Mucosa of gallbladder (tissue), 1 donor: Measurements from ENCODE around the gene ZBTB7A. TPM values are rescaled to one million over a fixed set of nuclear protein-coding genes. Genes with fewer than 3 reads are reported as not detected.
A peak's percentile ranks its signal among the peaks of the same experiment; 100 is the strongest.

ENCODE experiments used
- DNase-seq: peaks from one replicate; pipeline ENCODE4 v3.0.0-alpha.2; 2020; ENCODE audit warnings: low spot score
- total RNA-seq: library from RNA; stranded (reverse); gene quantifications from one replicate; pipeline ENCODE4 v1.2.1, GENCODE V29; 2021
- donor health status: DM: no; HTN: no; CAD: no.

ZBTB7A gene
- 82.6 TPM for total RNA-seq

DNA sequence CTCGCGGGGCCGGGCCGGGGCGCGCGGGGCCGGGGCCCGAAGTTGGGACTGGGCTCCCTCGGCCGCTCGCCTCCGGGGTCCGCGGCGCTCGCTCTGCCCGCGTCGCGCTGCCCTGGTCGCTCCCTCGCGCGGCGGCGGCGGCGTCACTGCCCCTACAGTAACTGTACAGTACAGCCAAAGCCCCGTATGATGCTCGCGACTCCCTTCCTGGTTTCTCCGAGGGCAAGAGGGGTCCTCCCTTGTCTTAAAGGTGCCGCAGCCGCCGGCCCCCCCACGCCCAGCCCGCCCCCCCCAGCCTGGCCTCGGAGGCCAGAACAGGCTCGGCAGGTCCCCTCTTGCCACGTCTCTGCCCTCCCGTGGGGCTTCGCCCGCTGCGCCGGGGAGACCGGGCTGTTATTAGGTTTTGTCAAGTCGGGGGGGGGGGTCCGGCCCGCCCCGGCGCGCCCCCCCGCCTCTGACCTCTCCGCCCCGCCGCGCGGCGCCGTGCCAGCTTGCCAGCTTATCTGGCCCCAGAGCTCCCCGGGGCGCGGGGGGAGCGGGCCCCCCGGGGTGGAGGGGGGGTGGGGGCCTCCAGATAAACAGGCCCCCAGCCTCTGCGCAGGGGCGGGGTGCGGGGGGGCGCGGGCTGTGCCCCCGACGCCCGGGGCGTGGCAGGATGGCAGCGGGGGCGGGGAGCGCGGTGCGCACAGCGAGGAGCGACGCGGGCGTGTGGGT lies at the start of gene ZBTB7A:
ZBTB7A (minus strand) TSS at position 218 of the 714 bp plus-strand sequence. CDS start 11,667 bp downstream, outside the sequence.
- peak; percentile 80 for DNase-seq

DNA sequence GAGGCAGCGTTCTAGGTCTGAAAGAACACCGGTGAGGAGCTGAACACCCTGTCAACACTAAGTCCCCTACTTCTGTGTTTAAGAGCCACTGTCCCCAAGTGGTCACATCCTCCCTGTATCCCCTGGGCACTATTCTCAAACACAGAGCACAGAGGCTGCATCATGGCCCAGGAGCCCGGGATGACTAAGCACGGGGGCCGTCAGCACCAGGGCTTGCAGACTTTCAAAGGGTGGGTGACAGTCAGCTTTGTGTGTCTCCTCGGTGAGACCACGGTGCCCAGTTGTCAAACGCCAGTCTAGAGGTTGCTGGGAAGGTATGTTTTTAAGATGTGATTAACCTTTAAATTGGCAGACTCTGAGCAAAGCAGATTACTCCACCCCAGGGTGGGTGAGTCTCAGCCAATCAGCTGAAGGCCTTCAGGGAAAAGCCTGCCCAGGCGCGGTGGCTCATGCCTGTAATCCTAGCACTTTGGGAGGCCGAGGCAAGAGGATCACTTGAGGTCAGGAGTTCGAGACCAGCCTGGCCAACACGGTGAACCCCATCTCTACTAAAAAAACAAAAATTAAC lies 49.2 kb upstream of the ZBTB7A start:
- DNase-seq = no peak

DNA sequence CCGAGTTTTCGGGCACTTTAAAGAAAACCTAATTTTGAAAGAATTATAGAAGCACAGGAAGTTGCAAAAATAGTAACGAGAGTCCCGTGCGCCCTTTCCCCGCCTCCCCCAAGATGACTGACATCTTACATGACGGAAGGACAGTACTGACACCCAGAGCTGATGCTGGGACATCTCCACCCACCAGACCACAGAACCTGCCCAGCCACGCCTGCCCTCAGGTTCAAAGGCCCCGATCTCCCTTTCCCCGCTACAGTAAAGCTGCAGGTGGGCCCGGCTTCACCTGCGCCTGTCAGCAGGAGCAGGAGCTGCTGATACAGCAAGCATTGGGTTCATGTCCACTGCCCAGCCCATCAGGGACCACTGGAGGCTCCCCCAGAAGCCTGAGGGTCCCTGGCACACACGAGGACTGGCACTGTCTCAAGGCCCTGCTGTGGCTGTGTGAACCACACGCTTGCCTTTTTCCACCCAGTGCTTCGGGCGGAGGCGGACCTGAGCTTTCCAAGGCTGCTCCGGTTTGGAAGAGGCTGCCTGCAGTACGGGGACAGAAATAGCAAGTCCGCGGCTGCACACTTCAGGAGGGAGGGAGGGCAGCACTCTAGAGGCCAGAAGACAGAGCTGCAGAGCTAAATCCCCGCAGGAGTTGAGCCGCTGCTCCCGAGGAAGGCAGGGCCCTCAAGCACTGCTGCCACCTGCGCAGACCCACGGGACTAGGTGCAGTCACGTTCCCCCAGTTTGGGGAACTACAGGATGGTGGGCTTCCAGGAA lies 48.5 kb upstream of the ZBTB7A start:
- DNase-seq = peak; percentile 25

DNA sequence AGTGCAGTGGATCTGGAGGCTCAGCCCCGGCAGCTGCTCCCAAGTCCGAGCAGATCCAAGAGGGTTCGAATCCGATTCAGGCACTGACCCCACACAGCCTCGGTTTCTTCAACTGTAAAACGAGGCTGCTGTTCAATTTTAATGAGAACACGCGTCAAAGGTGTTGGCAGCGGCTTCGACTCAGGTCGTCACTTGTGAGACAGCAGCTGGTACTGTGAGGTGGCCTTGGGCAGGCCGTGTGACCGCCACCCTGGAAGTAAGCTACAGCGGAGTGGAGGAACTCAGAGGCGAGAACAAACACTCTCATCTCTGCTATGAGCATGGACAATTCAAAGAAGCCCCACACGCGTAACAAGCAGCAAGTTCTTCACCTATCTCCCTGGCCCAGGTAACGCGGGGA lies 47.5 kb upstream of the ZBTB7A start:
- no peak for DNase-seq

DNA sequence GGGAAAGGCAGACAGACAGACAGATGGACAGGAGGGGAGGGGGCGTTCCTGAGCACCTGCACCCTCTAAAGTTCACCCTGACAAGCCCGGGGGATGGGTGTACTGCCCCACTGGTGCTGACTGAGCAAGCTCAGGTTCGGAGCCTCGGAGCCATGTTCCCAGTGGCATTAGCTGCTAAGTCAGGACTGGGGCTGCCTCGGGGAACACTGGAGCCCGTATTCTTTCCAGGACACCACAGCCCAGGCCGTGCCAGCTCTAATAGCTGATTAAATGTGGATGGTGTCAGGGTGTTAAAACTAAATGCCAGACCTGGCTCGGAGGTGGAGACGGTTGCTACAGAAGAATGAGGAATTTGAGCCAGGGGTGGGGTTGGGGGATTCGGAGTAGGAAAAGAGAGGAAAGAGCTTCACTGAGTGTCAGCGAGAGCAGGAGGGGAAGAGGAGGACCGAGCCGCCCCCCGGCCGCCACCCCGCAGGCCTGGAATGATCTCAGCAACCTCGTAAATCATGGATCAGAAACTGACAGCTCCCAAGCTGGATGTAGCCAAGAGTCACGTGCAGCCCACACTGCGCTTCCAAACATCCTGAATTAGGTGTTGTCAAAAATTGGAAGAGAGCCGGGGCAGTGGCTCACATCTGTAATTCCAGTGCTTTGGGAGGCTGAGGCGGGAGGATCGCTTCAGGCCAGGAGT lies 46.8 kb upstream of the ZBTB7A start:
- no peak for DNase-seq

DNA sequence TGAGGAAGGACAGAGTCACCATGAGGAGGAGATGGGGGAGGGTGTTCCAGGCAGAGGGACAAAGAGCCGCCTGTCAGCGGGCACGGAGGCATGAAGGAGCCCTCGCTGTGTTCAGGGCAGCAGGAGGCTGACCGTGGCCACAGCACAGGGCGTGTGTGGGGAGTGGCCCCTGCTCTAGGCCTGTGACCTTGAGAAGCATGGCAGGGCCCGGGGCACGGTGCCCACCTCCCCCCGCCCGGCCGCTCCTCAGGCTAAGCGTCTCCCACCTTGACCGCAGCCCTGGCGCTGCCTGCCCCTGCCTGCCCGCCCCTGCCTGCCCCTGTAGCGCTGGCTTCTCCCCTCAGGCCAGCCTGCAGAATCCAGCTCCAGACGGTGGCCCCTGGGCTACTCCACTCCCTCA lies 45.7 kb upstream of the ZBTB7A start:
- DNase-seq = no peak

DNA sequence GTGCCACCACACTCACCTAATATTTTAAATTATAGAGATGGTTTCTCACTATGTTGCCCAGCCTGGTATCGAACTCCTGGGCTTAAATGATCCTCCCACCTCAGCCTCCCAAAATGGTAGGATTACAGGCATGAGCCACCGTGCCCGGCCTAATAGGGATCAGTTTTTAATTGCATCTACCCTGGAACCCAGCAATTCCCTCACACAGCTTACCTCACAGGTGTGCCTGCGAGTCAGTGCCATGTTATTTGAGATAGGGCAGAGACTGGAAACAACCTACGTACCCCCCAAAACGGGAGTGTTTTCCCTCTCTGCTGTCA lies 42.9 kb upstream of the ZBTB7A start:
- no peak for DNase-seq

DNA sequence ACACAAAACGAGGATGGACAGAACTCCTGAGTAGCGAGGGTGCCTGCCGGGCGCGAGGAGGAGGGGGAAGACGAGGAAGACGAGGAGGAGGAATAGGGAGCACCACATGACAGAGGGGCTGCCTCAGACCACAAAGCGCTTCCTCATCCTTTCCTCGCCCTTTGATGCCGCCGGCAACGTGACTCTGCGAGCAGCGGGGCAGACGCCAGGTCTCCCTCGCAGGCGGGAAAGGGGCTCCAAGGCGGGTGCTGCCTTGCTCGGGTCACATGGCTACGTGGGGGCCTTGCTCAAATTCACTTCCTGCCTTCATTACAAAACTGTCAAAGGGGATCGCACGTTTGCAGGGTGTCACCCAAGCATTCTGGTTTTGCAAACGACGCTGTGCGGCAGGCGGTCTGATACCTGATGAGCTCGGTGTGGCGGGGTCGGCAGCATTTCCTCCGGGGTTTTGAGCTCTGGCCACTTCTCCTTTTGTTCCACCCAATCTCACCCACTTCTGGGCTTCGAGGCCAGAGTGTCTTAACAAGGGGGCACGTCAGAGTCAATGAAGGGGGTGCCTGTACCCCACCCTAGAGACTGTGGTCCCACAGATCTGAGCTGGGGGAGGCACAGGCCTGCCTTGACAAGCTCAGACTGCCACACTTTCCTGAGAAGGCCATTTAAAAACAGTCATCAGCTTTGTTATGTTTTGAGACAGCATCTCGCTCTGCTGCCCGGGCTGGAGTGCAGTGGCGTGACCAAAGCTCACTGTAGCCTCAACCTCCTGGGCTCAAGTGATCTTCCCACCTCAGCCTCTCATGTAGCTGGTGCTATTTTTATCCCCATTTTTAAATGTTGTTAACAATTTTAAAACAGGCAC lies 42.3 kb upstream of the ZBTB7A start:
- DNase-seq = no peak

DNA sequence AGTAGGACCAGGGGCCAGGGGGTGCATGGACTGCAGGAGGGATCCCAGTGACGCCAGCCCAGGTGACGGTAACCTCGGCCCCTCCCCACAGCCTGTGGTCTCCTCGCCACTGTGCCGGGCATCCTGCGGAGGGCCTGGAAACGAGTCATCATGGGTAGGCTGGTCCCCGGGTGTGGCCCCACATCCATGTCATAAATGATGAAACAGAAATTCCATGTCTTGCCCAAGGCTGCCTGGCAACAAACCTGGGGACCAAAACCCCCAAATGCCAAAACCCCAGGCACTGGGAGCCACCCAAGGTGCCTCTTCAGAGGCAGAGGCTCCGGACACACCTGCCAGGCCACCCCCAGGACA lies 36.4 kb upstream of the ZBTB7A start:
- DNase-seq = no peak

DNA sequence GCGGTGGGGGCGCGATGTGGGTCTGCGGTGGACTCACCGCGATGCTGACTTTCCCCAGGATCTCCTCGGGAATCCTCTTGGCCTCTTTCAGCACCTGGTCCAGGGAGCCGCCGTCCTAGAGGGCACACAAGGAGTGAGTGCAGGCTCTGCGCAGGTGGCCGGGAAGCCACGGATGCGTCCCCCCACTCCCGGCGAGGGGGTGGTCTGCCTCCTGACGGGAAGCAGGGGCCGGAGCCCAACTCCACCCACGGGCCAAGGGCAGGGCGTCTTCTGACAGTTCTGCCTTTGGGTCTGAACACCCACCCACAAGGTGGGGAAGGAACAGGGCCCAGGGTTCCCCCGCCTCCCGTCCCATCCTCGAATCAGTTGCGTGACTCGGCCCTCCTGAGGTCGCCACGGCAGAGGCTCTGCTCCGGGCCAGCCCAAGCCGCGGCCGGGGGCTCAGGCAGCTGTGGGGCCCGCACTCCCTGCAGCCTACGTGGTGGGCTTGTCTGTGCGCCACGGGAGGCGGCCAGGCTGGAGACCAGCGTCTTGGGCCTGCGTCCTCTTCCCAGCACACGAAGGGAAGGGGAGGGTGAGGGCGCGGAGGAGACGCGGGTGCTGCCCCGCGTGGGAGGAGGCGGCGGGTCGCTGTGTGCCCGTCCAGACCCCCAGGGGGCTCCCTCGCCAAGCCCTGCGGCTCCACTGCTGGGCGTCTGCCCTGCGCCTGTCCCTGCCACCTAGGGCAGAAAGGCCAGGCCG lies 35.8 kb upstream of the ZBTB7A start:
- DNase-seq = no peak

DNA sequence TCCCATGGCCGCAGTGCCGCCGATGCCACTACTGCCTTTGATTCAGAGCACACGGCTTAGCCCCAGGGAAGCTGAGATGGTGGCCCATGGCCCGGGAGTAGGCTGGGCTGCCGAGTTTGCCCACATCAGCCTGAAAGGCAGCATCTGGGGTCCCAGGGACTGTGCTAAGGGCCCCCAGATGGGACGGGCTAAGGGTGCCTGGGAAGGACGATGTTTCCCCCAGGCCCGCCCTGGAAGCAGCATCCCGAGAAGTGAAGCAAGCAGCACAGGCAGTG lies 34.7 kb upstream of the ZBTB7A start:
- no peak for DNase-seq

DNA sequence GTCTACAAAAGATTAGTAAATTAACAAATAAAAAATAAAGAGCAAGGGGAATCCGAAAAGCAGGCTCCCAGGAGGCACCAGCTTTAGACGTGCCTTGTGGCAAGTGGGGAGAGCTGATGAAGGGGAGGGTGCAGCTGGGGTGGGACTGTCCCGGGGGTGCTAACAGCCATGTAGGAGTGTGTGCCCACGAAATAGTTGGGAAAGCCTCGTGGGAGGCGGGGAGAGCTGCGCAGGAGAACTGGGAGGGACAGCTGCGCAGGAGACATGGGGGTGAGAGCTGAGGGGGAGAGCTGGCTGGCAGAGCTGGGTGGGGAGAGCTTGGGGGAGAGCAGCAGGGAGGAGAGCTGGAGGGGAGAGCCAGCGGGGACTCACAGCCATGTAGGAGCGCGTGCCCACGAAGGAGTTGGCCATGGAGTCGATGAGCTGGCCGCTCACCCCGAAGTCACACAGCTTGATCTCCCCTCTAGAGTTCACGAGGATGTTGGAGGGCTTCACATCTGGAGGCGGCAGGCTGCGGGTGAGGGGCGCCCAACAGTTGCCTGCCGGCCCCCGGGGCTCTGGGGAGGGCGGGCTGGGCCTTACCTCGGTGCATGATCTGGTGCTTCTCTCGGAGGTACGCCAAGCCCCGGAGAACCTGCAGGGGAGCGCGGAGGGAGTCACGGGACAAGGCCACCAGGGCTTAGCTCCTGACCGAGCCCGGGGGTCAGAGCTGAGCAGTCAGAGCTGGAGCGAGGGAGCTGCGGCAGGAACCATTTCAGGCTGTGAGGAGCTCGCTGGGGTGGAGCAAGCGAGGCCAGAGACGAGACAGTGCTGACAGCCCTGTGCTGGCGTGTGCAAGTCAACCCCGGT lies 34.2 kb upstream of the ZBTB7A start:
- DNase-seq = no peak

DNA sequence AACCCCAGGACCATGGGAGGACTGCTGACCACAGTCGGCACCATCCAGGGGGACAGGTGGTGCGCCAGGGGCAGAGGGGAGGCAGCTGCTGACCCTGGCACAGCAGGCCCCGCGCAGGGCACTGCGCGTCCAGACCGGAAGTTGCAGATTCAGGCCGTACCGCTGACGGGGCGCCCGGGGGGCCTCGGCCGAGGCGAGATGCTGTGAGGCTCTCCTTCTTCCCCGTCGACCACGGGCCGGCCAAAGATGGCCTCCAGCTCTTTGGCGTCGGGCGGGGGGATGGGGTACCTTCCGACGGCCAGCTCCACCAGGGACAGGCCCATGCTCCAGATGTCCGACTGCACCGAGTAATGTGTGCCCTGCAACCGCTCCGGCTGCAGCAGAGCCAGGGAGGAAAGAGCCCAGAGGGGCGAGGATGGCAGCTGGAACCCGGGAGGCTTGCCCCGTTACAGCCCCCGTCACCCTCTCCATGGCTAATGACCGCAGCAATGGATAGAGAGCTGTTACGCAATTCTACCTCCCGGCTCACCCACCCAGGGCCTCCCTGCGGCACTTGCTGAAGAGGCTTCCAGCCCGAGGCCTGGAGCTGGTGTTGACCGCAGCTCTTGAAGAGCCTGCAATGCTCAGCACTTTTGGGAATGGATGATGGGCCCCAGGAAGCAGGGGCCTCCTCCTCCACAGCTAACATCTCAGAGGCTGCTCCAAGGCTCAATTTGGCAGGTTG lies 32.5 kb upstream of the ZBTB7A start:
- DNase-seq = no peak

DNA sequence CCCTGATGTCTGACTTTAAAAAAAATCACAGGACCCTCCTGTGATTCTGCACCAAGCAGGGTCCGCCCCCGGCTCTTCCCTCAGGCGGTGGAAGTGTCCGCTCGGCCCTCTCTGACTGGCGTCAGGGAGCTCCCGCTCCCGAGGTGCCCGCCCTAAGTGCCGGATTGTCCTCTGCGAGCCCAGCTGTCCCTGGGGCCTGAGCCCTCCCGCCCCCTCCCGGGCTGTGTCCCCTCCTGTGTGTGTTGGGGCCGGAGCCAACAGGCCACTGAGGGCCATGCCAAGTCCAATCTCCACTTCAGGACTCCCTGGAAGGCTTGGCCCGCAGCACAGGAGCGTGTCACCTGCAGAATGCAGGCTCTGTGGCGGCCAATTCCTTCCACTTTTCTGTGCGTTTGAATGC lies 31.8 kb upstream of the ZBTB7A start:
- DNase-seq = no peak

DNA sequence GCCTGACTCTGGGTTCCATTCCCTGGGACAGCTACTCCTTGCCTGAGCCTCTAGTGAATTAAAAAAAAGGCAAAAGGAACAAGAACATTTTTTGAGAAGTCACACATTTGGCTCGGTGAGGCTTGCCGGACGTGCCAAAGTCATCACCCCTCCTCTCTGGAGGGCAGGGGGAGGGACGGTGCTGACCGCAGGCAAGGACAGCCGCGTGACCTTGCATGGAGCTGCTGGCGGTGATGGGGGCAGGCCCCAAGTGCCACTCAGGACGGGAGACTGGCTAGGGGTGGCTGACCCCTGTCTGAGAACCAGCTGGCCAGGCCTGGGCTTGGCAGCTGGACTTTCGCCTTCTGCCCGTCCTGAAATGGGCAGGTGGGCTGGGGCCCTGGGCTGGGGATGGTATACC lies 30.8 kb upstream of the ZBTB7A start:
- DNase-seq = no peak

DNA sequence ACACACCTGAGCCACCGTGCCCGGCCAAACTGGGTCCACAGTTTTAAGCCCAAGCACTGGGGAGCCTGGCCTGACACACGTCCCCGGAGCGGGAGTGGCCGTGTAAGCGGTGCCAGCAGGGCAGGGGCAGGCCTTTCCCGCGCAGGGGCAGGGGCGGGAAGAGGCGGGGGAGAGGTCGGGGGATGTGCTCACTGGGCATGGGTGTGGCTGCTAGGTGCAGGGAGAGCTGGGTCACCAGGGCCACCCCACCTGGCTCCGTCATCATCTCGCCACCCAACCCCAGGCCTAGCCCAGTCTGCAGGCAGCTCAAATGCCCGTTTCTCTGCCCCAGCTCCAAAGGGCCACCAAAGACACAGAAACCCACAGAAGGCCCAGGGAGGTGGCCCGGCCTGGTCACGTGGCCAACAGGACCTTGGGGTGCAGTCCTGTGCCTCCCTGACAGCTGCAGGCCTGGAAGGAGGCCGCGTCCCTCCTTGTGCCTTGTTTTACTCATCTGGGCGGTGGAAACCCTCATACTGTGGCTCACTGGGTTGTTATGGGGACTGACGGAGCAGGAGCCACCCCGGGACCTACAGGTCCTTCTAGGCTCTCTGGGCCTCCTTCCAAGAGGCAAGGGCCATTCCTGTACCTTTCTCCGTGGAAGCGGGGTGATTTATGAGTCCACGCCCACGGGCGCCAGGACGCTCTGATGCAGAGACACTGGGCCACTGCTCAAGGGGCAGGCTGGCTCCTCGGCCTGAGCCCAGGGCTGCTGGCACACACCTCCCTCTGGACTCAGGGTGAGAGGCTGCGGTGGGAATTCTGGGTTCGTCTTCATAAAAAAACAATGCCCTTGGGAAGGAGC lies 29.6 kb upstream of the ZBTB7A start:
- no peak for DNase-seq

DNA sequence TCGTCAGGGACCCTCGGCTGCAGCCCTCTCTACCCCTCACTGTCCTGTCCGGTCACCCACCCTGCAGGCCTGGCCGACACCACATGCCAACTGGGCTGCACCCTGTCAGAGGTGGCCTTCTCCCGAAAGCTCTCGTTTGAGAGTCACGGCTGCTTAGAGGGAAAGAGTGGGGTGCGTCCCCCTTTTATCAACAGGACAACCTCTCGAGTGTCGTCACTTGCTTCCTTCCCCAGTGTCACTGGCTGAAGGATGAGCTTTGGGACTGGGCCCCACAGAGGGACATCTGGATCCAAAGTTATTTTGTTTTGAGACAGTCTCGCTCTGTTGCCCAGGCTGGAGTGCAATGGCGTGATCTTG lies 28.8 kb upstream of the ZBTB7A start:
- DNase-seq = no peak

DNA sequence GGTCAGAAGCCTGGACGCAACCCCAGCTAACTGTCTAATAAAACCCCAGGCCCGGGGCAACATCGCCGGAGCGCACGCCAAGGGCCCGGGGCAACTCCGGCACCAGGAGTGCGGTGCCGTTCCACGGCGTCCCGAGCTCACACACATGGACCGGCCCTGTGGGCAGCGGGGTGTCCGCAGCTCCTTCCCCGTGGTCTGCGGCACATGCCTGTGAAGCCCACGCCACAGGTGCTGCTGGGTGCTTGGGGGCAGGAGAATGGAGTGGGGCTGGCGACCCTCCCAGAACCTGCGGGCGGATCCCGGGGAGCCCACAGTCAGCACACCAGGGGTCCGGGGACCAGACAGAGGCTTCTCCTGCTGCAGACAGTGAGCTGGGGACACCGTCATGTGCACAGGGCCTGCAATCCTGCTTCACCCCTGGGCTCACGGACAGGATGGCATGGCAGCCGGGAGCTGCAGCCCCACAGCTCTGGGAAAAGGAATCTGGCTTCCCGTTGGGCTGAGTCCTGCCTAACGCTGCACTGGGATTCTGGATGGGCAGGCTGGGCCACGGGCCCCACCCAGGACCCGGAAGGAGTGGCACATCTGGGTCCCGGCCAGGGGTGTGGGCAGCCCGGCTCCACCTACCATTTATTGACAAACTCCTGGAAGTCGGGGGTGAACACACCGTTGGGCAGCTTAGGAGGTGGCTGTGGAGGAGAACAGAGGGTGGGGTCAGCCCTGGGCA lies 28.2 kb upstream of the ZBTB7A start:
- DNase-seq = no peak
